ENCODE measurements around the gene TTYH3.
"Not testable (repeated sequence)": the region's sequence is repeated elsewhere in the genome, so short reads cannot be mapped to it uniquely, and the experiment has no call there.

TTYH3 gene

GRCh38 chr7:2689343-2689847, 57.6 kb downstream of the TTYH3 start:
- no peak for DNase-seq (ENCODE audit: low spot score)
- in situ Hi-C loops (cut with MboI; ENCODE audit: low pct_unique_long_range_greater_than_20kb, low sequenced_read_pairs, unreplicated experiment) = no loop called here
- TF ChIP-seq CTCF (IDR thresholded peaks at IDR 0.05; ENCODE audit: extremely low read depth, insufficient read depth, missing control alignments) = no peak

- TF ChIP-seq CTCF (IDR thresholded peaks at IDR 0.05; ENCODE audit: extremely low read depth, insufficient read depth, missing control alignments) = no peak
- no peak for DNase-seq (ENCODE audit: low spot score)
- in situ Hi-C loops (cut with MboI; ENCODE audit: low pct_unique_long_range_greater_than_20kb, low sequenced_read_pairs, unreplicated experiment) = no loop called here
Measured at GRCh38 chr7:2689951-2690705, 58.3 kb downstream of the TTYH3 start.

GRCh38 chr7:2691011-2691707, 59.4 kb downstream of the TTYH3 start:
- no peak for TF ChIP-seq CTCF (IDR thresholded peaks at IDR 0.05; ENCODE audit: extremely low read depth, insufficient read depth, missing control alignments)
- no peak for DNase-seq (ENCODE audit: low spot score)
- in situ Hi-C loops (cut with MboI; ENCODE audit: low pct_unique_long_range_greater_than_20kb, low sequenced_read_pairs, unreplicated experiment) = no loop called here

- DNase-seq (ENCODE audit: low spot score); in situ Hi-C loops (cut with MboI; ENCODE audit: low pct_unique_long_range_greater_than_20kb, low sequenced_read_pairs, unreplicated experiment): not testable (repeated sequence)
Measured at GRCh38 chr7:2691932-2692439, 60.2 kb downstream of the TTYH3 start.

GRCh38 chr7:2692543-2692942, 60.8 kb downstream of the TTYH3 start:
- TF ChIP-seq CTCF (IDR thresholded peaks at IDR 0.05; ENCODE audit: extremely low read depth, insufficient read depth, missing control alignments) = no peak
- no peak for DNase-seq (ENCODE audit: low spot score)
- in situ Hi-C loops (cut with MboI; ENCODE audit: low pct_unique_long_range_greater_than_20kb, low sequenced_read_pairs, unreplicated experiment) = no loop called here

GRCh38 chr7:2693420-2694121, 61.8 kb downstream of the TTYH3 start:
- DNase-seq (ENCODE audit: low spot score); in situ Hi-C loops (cut with MboI; ENCODE audit: low pct_unique_long_range_greater_than_20kb, low sequenced_read_pairs, unreplicated experiment): not testable (repeated sequence)

GRCh38 chr7:2694122-2694436, 62.3 kb downstream of the TTYH3 start:
- in situ Hi-C loops (cut with MboI; ENCODE audit: low pct_unique_long_range_greater_than_20kb, low sequenced_read_pairs, unreplicated experiment); DNase-seq (ENCODE audit: low spot score): not testable (repeated sequence)
